NCI-H526 treated with DMSO at 0.1 percent for 48 hours (cell line): ENCODE results near the gene RUNX2.
"Not testable (repeated sequence)": the region's sequence is repeated elsewhere in the genome, so short reads cannot be mapped to it uniquely, and the experiment has no call there.

Source experiments
- DNase-seq: peaks from one replicate; lab custom pipeline; 2025; lab: John Stamatoyannopoulos, UW

RUNX2 gene

GRCh38 chr6:45650524-45651135, 322.5 kb downstream of the RUNX2 start:
- DNase-seq: no peak

- no peak for DNase-seq
These were observed 323.2 kb downstream of the RUNX2 start for GRCh38 chr6:45651301-45651700.

- DNase-seq: no peak
These were observed 324.3 kb downstream of the RUNX2 start for GRCh38 chr6:45652416-45652815.

DNA sequence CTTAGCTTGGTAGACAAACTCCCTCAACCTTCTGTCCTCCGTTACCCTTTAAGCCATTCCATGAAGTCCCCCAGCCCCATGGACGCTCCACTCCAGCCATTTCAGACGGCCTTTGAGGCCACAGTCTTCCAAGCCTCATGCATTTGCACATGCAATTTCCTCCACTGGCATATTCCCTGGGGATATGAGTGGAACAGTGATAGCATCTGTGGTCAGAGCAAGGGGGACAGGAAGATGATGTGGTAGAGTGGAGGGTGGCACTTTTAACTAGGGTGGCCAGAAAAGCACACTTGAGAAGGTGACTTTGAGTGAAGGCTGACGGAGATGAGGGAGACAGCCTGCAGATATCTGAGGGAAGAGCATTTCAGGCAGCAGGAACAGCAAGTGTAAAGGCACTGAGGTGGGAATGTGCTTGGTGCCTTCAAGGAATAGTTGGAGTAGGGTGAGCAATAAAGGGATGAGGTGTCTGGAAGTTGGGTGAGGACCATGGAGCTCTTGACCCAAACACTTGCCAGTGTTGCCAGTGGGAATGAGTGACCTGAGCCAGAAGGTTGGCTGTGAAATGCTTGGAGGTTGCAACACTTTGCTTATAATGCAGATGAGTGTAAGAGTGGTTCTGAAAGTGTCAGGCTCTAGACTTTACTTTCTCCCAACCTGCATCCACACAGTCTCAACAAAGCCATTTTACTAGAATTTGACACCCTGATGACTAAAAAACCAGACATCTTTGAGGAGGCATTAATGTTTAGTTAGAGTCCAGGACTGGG, 325.2 kb downstream of the RUNX2 start:
- no peak for DNase-seq

- no peak for DNase-seq
These were observed 326.5 kb downstream of the RUNX2 start for GRCh38 chr6:45654673-45655072.

GRCh38 chr6:45655745-45656476, 327.8 kb downstream of the RUNX2 start:
- no peak for DNase-seq

GRCh38 chr6:45657226-45657625, 329.1 kb downstream of the RUNX2 start:
- DNase-seq: no peak

- DNase-seq: no peak
These were observed 330.3 kb downstream of the RUNX2 start for GRCh38 chr6:45658400-45658799.

DNA sequence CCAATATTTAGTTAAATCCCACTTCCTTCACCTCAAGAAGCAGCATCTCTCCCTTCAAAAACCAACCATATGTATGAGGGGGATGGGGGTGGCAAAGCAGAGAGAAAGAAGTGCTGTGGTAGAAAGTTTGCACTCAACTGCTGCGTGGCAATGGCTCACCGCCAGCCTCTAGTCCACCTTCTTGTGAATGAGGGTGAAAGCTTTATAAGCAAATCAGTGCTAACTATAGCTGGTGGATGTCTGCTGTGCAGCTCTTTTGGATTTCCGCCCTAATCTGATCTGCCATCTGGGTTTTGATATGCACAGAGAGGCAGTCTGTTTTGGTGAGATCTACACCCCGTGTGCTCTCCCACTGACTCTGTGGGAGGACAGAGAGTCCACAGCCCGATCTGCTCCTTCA, 330.8 kb downstream of the RUNX2 start:
- DNase-seq: no peak

DNA sequence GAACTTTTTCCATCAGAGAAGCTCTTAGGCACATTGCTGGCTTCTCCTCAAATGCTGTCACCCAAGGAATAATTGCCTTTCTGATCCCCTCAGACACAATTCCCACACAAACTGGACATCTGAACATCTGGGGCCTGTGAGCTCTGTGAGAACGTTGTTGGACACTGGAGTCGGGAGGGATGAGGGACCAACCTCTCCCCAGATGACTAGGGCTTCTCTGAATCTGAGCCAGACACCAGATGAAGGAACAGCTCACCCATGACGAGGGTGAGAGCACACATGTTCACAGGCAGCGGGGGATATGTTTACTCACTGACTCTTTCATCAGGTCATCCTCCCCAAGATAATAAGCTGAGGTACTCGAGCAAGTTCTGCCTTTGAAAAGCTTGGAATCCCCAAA, 333.5 kb downstream of the RUNX2 start:
- no peak for DNase-seq

- DNase-seq: no peak
These were observed 335.4 kb downstream of the RUNX2 start for GRCh38 chr6:45663251-45664221.

GRCh38 chr6:45664707-45665106, 336.6 kb downstream of the RUNX2 start:
- DNase-seq: no peak

DNA sequence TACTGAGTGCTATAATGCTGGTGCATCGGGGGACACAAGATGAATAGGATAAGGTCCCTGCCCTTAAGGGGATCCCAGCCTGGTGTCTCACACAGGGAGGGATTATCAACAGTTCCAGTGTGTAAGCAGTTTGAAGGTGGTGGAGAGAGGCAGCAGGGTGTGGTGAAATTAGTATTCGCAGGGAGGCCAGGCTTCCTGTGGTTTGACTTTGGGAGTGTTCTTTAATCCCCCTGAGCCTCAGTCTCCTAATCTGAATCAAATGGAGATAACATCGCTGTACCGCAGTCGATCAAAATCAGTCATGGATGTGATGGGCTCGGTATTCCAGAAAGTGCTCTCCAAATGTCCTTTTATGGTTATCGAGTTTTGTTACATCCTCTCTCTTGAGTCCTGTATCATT, 337.7 kb downstream of the RUNX2 start:
- no peak for DNase-seq

DNA sequence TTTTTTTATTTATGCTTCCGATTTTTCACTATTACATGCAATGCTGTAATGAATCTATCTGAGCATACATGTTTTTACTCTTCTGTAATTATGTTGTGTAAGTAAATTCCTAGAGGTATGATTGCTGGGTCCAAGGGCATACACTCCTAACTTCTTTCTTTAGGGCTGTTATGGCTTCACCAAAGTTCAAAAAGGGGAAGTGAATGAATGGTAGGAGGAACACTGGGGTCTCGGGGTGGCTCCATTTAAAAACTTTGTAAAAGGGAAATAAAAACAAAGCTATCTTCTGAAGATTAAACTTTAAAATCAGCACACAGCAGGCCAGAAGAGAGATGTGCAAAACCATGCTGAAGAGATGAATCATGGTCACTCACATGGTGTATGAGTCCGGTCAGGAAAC, 338.7 kb downstream of the RUNX2 start:
- DNase-seq: no peak

- DNase-seq: peak; percentile 77
These were observed 339.2 kb downstream of the RUNX2 start for GRCh38 chr6:45667300-45667699.

- DNase-seq: no peak
These were observed 339.6 kb downstream of the RUNX2 start for GRCh38 chr6:45667766-45668165.

DNA sequence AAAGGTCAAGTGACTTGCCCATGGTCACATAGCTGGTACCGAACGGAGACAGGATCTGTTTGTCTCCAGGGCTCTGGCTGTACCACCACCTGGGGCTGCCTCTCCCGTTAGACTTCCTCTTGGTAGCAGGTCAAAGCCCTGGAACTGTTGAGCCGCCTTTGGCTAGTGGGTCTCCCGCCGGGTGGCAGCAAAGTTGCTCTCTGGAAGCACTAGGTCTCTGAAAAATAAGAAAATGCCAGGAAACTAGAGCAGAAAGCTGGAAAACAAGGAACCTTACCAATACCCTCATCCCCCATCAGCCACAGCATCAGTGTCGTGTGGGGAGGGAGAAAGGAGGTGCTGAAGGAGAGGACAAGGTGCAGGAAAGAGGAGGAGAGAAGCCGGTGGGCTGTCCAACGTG, 340.6 kb downstream of the RUNX2 start:
- DNase-seq: no peak

DNA sequence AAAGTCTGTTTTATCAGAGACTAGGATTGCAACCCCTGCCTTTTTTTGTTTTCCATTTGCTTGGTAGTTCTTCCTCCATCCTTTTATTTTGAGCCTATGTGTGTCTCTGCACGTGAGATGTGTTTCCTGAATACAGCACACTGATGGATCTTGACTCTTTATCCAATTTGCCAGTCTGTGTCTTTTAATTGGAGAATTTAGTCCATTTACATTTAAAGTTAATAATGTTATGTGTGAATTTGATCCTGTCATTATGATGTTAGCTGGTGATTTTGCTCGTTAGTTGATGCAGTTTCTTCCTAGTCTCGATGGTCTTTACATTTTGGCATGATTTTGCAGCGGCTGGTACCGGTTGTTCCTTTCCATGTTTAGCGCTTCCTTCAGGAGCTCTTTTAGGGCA, 345.0 kb downstream of the RUNX2 start:
- not testable (repeated sequence) for DNase-seq

GRCh38 chr6:45675166-45675565, 347.0 kb downstream of the RUNX2 start:
- not testable (repeated sequence) for DNase-seq

DNA sequence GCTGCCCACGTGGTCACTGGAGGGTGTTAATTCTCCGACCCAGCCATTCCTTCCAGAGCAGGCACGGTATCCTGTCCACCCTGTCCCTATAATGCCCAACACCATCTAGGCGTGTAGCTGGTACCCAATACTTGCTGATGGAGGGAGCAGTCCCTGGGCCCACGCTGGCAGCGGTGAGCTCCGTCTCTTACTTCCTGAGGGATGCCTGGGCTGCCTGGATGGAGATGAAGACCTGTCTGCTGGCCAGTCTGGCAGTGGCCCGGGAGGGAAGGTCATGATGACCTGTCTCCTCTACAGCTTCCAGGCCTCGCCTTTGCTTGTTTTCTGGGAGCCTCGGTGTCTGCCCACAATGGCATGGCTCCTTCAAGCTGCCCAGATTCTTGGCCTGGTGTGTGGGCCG, 347.5 kb downstream of the RUNX2 start:
- no peak for DNase-seq

GRCh38 chr6:45676380-45676779, 348.2 kb downstream of the RUNX2 start:
- no peak for DNase-seq
